CD4-positive, alpha-beta T cell (primary cell): ENCODE measurements around the gene RAET1G. TPM values are rescaled to one million over a fixed set of nuclear protein-coding genes. Genes with fewer than 3 reads are reported as not detected.

ENCODE experiments used
- ATAC-seq: fragments of 200-7000 bp; cut with Tn5 transposase; one replicate; pipeline ENCODE4 v1.10.0; 2022; ENCODE audit warnings: mild to moderate bottlenecking; ENCODE audit not compliant: poor library complexity
- CTCF ChIA-PET: fragments of 350-600 bp; sonication (Branson Sonifier 250); formaldehyde crosslinking; loops from one replicate; lab custom pipeline; 2021; ENCODE audit warnings: antibody characterized with exemption, inconsistent platforms; lab: Charles Lee
- POLR2A ChIA-PET: fragments of 350-600 bp; sonication (Branson Sonifier 250); formaldehyde crosslinking; loops from one replicate; lab custom pipeline; 2021; ENCODE audit warnings: antibody characterized with exemption, inconsistent platforms; lab: Charles Lee
- DNase-seq, 14 experiments: peaks; one replicate each; pipeline ENCODE4 v3.0.0-alpha.2; 2013 to 2020; ENCODE audit warnings: mixed read lengths in 2 of 14
- H3K27ac ChIP-seq, 2 donors: one replicate each; pipeline versions ENCODE4 v1.5.1 to v1.7.0; 2013; ENCODE audit warnings: low read length in 2 of 2, low read depth in 1 of 2, mild to moderate bottlenecking in 1 of 2
- H3K27me3 ChIP-seq, 2 experiments: 1 replicate in 1 of 2; 2 replicates in 1 of 2; pipeline versions ENCODE4 v1.6.1 to v1.7.0; 2013; ENCODE audit warnings: low read length in 2 of 2, control low read depth in 1 of 2, mild to moderate bottlenecking in 1 of 2, moderate library complexity in 1 of 2; ENCODE audit not compliant: insufficient read depth in 2 of 2, control insufficient read depth in 1 of 2
- H3K36me3 ChIP-seq: one replicate; pipeline ENCODE4 v1.6.1; 2013; ENCODE audit warnings: low read length, control low read depth; ENCODE audit not compliant: insufficient read depth
- H3K4me1 ChIP-seq: one replicate; pipeline ENCODE4 v1.6.1; 2013; ENCODE audit warnings: low read length, control low read depth; ENCODE audit not compliant: insufficient read depth
- H3K4me3 ChIP-seq: one replicate; pipeline ENCODE4 v1.5.1; 2013; ENCODE audit warnings: mild to moderate bottlenecking, low read length, moderate library complexity
- H3K9me3 ChIP-seq, 2 experiments: 1 replicate in 1 of 2; 2 replicates in 1 of 2; pipeline versions ENCODE4 v1.6.1 to v1.7.0; 2013; ENCODE audit warnings: low read length in 2 of 2, mild to moderate bottlenecking in 2 of 2, control low read depth in 1 of 2, moderate library complexity in 1 of 2; ENCODE audit not compliant: control insufficient read depth in 1 of 2, insufficient read depth in 1 of 2
- H3K27ac Mint-ChIP-seq: one replicate; pipeline ENCODE4 v1.8.0; 2020; ENCODE audit warnings: mixed read lengths
- H3K27me3 Mint-ChIP-seq: one replicate; pipeline ENCODE4 v1.8.0; 2021; ENCODE audit warnings: mixed read lengths
- H3K36me3 Mint-ChIP-seq: one replicate; pipeline ENCODE4 v1.8.0; 2021; ENCODE audit warnings: low read depth, mixed read lengths
- H3K4me1 Mint-ChIP-seq: one replicate; pipeline ENCODE4 v1.8.0; 2021; ENCODE audit warnings: low read depth, mixed read lengths
- H3K4me3 Mint-ChIP-seq: one replicate; pipeline ENCODE4 v1.8.0; 2020; ENCODE audit warnings: mild to moderate bottlenecking, mixed read lengths
- H3K9me3 Mint-ChIP-seq: one replicate; pipeline ENCODE4 v1.8.0; 2020; ENCODE audit warnings: mixed read lengths
- intact Hi-C, 2 experiments: fragments of 100-400 bp; cut with DNase I in 1 of 2; cut with micrococcal nuclease in 1 of 2; formaldehyde crosslinking; loops; one replicate each; pipeline versions ENCODE4 v1.15.1 to v1.9.0; 2023 to 2025; cut with DNase I, micrococcal nuclease
- total RNA-seq, 174 experiments: library from RNA in 2 of 174; stranded (reverse) in 2 of 174; gene quantifications; one replicate each; pipeline ENCODE4 v1.2.3 and lab custom pipeline; 2021 to 2026
- TF ChIP-seq, protein P1 (sequence below): fragments of 200-600 bp; IDR thresholded peaks from one replicate; pipeline ENCODE4 v1.8.0; 2022; ENCODE audit warnings: antibody characterized with exemption, mild to moderate bottlenecking

Gene RAET1G
- total RNA-seq, 2 experiments from 2014 or later, result not detected

DNA sequence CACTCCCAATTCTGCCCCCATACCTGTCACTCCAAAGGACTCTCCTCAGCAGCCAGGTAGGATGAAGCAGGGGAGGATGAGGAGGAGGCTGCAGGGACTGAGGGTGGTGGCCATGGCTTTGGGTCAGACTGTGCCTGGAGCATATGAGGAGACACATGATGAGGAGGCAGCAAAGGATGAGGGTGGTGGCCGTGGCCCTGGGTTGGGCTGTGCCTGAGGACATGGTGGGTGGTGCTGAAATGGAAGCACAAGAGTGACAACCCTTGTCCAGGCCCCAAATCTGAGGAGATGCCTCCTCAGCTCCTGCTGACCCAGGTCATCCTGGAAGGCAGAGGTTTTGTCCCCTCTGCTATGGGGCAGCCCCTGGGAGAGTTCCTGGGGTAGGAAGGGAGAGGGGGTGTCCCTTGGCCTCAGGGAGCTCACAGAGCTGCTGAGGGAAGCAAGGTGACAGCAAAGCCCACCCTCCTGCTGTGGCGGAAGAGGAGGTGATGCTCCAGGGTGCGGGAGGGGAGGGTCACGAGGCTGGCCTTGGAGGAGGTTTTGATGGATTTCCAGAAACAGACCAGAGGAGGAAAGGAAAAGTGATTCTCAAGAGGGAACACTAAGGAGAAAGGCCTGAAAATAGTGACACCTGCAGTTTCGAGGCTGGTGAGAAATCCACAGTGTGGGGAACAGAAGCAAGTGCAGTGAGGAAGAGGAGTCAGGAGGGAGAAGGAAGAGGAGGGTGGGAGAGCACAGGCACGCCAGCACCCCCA lies 4.6 kb downstream of the RAET1G start:
- no peak overlapping the region for H3K4me3 Mint-ChIP-seq
- H3K27ac Mint-ChIP-seq, result no peak overlapping the region
- H3K4me1 ChIP-seq, result peaks cover 10% of the 10 kb centered on the region
- intact Hi-C loops, result no loop called here
- peaks cover 0 to 5% of the 10 kb centered on the region in 2 experiments for H3K9me3 ChIP-seq
- no peaks in the 10 kb centered on the region for H3K36me3 ChIP-seq
- H3K27me3 Mint-ChIP-seq, result peaks cover 64% of the 10 kb centered on the region
- peaks cover 12% of the 10 kb centered on the region for H3K4me1 Mint-ChIP-seq
- ChIA-PET CTCF (no interaction called here), POLR2A (no interaction called here)
- TF ChIP-seq, protein P1, sequence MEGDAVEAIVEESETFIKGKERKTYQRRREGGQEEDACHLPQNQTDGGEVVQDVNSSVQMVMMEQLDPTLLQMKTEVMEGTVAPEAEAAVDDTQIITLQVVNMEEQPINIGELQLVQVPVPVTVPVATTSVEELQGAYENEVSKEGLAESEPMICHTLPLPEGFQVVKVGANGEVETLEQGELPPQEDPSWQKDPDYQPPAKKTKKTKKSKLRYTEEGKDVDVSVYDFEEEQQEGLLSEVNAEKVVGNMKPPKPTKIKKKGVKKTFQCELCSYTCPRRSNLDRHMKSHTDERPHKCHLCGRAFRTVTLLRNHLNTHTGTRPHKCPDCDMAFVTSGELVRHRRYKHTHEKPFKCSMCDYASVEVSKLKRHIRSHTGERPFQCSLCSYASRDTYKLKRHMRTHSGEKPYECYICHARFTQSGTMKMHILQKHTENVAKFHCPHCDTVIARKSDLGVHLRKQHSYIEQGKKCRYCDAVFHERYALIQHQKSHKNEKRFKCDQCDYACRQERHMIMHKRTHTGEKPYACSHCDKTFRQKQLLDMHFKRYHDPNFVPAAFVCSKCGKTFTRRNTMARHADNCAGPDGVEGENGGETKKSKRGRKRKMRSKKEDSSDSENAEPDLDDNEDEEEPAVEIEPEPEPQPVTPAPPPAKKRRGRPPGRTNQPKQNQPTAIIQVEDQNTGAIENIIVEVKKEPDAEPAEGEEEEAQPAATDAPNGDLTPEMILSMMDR, result no peak
- H3K27me3 ChIP-seq, result peaks cover 23 to 26% of the 10 kb centered on the region in 2 experiments
- no peaks in the 10 kb centered on the region for H3K9me3 Mint-ChIP-seq
- H3K4me3 ChIP-seq, result no peak overlapping the region
- DNase-seq (no peak), ATAC-seq (no peak)
- H3K27ac ChIP-seq, result no peak overlapping the region
- H3K36me3 Mint-ChIP-seq, result no peaks in the 10 kb centered on the region

DNA sequence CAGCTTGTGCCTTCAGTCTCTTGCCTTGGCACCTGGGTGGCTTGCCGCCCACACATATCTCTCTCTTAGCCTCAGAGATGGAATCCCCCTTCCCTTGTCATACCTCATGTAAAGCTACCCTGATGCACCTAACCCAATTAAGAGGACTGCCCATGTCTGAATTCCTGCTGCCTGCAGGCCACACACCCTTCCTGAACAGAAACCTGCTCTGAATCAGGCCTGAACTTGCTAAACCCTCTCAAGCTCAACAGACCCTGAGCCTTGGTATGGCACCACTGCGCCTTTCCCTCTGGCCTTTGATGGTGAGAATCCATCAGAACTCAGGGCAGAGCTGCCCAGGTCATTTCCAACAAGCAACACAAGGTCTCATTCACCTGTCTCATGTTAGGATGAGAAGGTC lies 5.2 kb downstream of the RAET1G start:
- H3K9me3 ChIP-seq, result peaks cover 0 to 2% of the 10 kb centered on the region in 2 experiments
- H3K36me3 Mint-ChIP-seq, result no peaks in the 10 kb centered on the region
- ATAC-seq (no peak), DNase-seq (no peak)
- no peaks in the 10 kb centered on the region for H3K36me3 ChIP-seq
- H3K4me1 ChIP-seq, result peaks cover 4% of the 10 kb centered on the region
- CTCF ChIA-PET, result no interaction called here
- H3K27ac ChIP-seq, result no peak overlapping the region
- H3K9me3 Mint-ChIP-seq, result no peaks in the 10 kb centered on the region
- H3K27me3 Mint-ChIP-seq, result peaks cover 64% of the 10 kb centered on the region
- H3K27me3 ChIP-seq, result peaks cover 17 to 20% of the 10 kb centered on the region in 2 experiments
- H3K4me1 Mint-ChIP-seq, result peaks cover 5% of the 10 kb centered on the region
- H3K4me3 Mint-ChIP-seq, result no peak overlapping the region
- intact Hi-C loops, result no loop called here
- TF ChIP-seq, protein P1, result no peak
- no peak overlapping the region for H3K27ac Mint-ChIP-seq
- H3K4me3 ChIP-seq, result no peak overlapping the region
- POLR2A ChIA-PET, result no interaction called here

DNA sequence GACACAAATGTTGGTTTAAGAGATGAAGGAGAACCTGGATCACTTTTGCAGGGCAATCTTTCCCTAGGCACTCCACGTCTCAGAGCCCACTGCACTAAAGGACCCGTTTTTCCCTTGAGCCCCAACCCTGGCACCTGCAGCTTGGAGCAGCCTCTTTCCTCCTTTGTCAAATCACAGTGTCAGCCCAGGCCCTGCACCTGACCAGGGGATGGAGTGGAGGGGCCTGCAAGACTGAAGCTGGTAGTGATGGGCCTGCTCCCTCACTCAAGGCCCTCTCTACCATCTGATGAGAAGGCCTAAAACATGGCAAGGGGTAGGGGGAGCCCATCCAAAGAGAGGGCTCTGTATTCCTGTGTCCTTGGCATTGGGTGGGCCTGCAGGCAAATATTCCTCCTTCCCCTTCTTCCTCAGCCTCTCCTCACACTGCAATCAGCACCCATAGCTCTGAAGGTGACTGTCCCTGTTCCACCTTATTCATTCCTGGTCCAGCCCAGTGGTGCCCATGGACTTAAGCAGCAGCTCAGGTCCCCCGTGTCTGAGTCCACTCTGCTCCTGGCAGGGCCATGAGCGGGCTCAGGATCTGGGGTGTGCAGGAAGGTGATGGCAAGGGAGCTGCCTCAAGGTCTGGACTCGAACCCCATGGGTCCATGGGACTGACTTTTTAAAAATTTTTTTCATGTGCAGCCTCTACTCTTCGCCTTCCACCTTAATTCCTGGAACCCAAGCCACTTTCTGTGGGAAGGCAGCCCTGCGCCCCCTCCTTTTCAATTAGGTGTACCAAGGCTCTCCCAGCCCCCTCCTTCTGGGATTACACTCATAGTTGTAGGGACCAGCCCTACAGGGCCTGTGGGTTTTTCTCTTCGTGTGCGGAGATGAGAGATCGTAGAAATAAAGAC lies 6.7 kb downstream of the RAET1G start:
- intact Hi-C loops, result no loop called here
- peaks cover 58% of the 10 kb centered on the region for H3K27me3 Mint-ChIP-seq
- H3K4me1 ChIP-seq, result no peaks in the 10 kb centered on the region
- H3K4me3 Mint-ChIP-seq, result no peak overlapping the region
- no peak overlapping the region for H3K27ac ChIP-seq
- H3K36me3 Mint-ChIP-seq, result no peaks in the 10 kb centered on the region
- ATAC-seq, result no peak
- H3K4me3 ChIP-seq, result no peak overlapping the region
- H3K9me3 ChIP-seq, result no peaks in the 10 kb centered on the region
- H3K27me3 ChIP-seq, result peaks cover 3 to 6% of the 10 kb centered on the region in 2 experiments
- TF ChIP-seq, protein P1, result no peak
- H3K4me1 Mint-ChIP-seq, result no peaks in the 10 kb centered on the region
- CTCF ChIA-PET, result no interaction called here
- no peak overlapping the region for H3K27ac Mint-ChIP-seq
- POLR2A ChIA-PET, result no interaction called here
- H3K36me3 ChIP-seq, result no peaks in the 10 kb centered on the region
- no peaks in the 10 kb centered on the region for H3K9me3 Mint-ChIP-seq
- peak in 1 of 14 experiments; percentile 30 for DNase-seq
